ENCODE data around the gene PICK1.

GRCh38 chr22:38097557-38098409 lies 40.6 kb downstream of the PICK1 start:
- TF ChIP-seq CTCF (IDR thresholded peaks at IDR 0.05; ENCODE audit: control extremely low read depth in 1 of 3, insufficient read depth in 1 of 3, low read depth in 1 of 3, low read length in 3 of 3) (peak; percentile 84 to 86 (median 85)), SP2 (IDR thresholded peaks at IDR 0.05; ENCODE audit: low read length) (no peak), EP300 (IDR thresholded peaks at IDR 0.05; ENCODE audit: borderline replicate concordance in 1 of 2, low read depth in 2 of 2, low read length in 2 of 2) (no peak), BRCA1 (IDR thresholded peaks at IDR 0.05; ENCODE audit: low read depth, low read length) (no peak), KDM1A (IDR thresholded peaks at IDR 0.05; ENCODE audit: borderline replicate concordance, low read length) (no peak), CBX5 (IDR thresholded peaks at IDR 0.05; ENCODE audit: low read depth, low read length) (no peak), NRF1 (IDR thresholded peaks at IDR 0.05; ENCODE audit: low read depth, low read length) (no peak)
